GM21526 (cell line): ENCODE measurements around the gene NF1.
"Not testable (repeated sequence)": the region's sequence is repeated elsewhere in the genome, so short reads cannot be mapped to it uniquely, and the experiment has no call there.

Experiments used
- ATAC-seq: cut with Tn5 transposase; IDR thresholded peaks from one replicate; pipeline ENCODE4 v1.9.1; 2021; ENCODE audit warnings: moderate library complexity; ENCODE audit not compliant: unreplicated experiment, low FRiP score

Gene NF1

GRCh38 chr17:31373150-31374093 is 278.6 kb downstream of the NF1 start:
- no peak for ATAC-seq

- ATAC-seq, result no peak
These were observed 279.3 kb downstream of the NF1 start for GRCh38 chr17:31374094-31374447.

GRCh38 chr17:31374503-31374902 is 279.7 kb downstream of the NF1 start:
- no peak for ATAC-seq

- ATAC-seq, result no peak
These were observed 283.9 kb downstream of the NF1 start for GRCh38 chr17:31378638-31379037.

- ATAC-seq, result no peak
These were observed 284.9 kb downstream of the NF1 start for GRCh38 chr17:31379597-31380205.

- no peak for ATAC-seq
These were observed 286.4 kb downstream of the NF1 start for GRCh38 chr17:31381165-31381668.

GRCh38 chr17:31382668-31383275 is 288.0 kb downstream of the NF1 start:
- ATAC-seq, result not testable (repeated sequence)

GRCh38 chr17:31383488-31383887 is 288.7 kb downstream of the NF1 start:
- not testable (repeated sequence) for ATAC-seq

GRCh38 chr17:31385428-31386285 is 290.9 kb downstream of the NF1 start:
- ATAC-seq, result no peak

GRCh38 chr17:31386542-31387075 is 291.8 kb downstream of the NF1 start:
- no peak for ATAC-seq

- no peak for ATAC-seq
These were observed 292.7 kb downstream of the NF1 start for GRCh38 chr17:31387438-31387837.

GRCh38 chr17:31388351-31388750 is 293.6 kb downstream of the NF1 start:
- no peak for ATAC-seq

- no peak for ATAC-seq
These were observed 294.2 kb downstream of the NF1 start for GRCh38 chr17:31388770-31389656.

GRCh38 chr17:31389657-31390381 is 295.0 kb downstream of the NF1 start:
- ATAC-seq, result no peak

GRCh38 chr17:31390426-31390747 is 295.6 kb downstream of the NF1 start:
- no peak for ATAC-seq

GRCh38 chr17:31390748-31391495 is 296.1 kb downstream of the NF1 start:
- ATAC-seq, result no peak

GRCh38 chr17:31391496-31391949 is 296.7 kb downstream of the NF1 start, which contains the start of gene RAB11FIP4:
Gene RAB11FIP4 (plus strand): TSS chr17:31391675. CDS start chr17:31391853, 178 bp downstream.
- ATAC-seq, result no peak
